RPMI7951 (cell line): ENCODE data around the gene AMIGO2. TPM values are rescaled to one million over a fixed set of nuclear protein-coding genes. Genes with fewer than 3 reads are reported as not detected.
"Not testable (repeated sequence)": the region's sequence is repeated elsewhere in the genome, so short reads cannot be mapped to it uniquely, and the experiment has no call there.

Experiments used
- DNase-seq: peaks from one replicate; pipeline ENCODE4 v3.0.0-alpha.2; 2012; ENCODE audit warnings: low read depth
- total RNA-seq: library from RNA; depleted of rRNA; stranded (reverse); fragments of >200 nt; shearing (Covaris generic); gene quantifications from 2 replicates; pipeline ENCODE4 v1.2.3, GENCODE V29; 2014; rRNA removed

AMIGO2 gene, protein sequence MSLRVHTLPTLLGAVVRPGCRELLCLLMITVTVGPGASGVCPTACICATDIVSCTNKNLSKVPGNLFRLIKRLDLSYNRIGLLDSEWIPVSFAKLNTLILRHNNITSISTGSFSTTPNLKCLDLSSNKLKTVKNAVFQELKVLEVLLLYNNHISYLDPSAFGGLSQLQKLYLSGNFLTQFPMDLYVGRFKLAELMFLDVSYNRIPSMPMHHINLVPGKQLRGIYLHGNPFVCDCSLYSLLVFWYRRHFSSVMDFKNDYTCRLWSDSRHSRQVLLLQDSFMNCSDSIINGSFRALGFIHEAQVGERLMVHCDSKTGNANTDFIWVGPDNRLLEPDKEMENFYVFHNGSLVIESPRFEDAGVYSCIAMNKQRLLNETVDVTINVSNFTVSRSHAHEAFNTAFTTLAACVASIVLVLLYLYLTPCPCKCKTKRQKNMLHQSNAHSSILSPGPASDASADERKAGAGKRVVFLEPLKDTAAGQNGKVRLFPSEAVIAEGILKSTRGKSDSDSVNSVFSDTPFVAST
- 15.7 and 22.9 TPM in 2 replicates for total RNA-seq

GRCh38 chr12:47079468-47079980 is at the start of gene AMIGO2, which contains the start of gene PCED1B:
Gene AMIGO2 (minus strand): TSS chr12:47079959. CDS start chr12:47079002, 957 bp downstream.
Gene PCED1B (plus strand): TSS chr12:47079621. CDS start chr12:47235064, 155,443 bp downstream.
- DNase-seq, result peak; percentile 77

- no peak for DNase-seq
Measured at GRCh38 chr12:47126246-47126645, 46.5 kb upstream of the AMIGO2 start.

DNA sequence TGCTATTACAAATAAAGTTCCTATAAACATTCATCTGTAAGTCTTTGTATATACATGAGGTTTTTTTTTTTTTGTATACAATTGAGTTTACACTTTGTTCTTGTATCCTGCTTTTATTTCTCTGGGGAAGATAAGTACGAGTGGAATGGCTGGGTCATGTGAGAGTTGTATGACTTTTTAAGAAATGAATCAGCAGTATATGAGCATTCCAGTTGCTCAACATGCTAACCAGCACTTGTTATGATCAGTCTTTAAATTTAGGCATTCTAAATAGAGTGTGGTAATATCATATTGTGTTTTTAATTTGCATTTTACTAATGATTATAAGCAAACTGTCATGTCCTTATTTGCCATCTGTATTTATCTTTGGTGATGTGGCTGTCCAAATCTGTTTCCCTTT is 44.7 kb upstream of the AMIGO2 start:
- DNase-seq, result peak; percentile 24

GRCh38 chr12:47123730-47124129 is 44.0 kb upstream of the AMIGO2 start:
- DNase-seq, result no peak

DNA sequence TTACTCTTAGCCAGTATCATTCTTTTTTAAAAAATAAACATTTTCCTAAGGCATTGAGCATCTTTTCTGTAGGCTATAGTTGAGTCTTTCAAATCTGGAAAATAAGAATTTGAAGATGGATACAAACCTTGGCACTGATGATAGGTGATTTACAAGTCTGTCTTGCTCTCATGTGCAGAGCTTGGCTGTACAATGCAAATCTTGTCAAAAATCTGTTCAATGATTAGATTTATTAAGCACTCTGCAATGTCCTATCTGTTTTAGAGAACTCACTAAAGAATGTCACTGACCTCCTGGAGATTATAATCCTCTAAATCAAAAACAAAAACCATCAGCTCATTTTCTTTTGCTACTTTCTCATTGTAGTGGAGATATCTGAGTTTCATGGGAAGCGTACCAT is 42.8 kb upstream of the AMIGO2 start:
- DNase-seq, result no peak

DNA sequence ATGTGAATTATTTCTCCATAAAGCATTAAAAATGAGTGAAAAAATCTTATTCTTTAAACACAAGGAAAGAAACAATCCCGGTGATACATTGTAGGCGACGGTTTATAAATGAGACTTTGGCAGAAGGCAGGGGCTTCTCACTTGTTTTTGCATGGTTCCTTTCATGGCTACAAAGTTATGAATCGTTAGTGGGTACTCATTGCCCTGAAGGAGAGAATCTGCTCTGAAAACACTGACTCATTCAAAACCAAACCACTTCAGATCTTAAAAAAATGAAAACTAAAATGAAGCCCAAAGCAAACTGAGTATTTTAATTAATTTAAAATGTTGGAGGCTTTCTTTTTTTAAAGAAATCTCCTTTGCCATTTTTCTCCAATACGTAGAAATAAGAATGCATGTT is 41.4 kb upstream of the AMIGO2 start:
- peak; percentile 82 for DNase-seq

DNA sequence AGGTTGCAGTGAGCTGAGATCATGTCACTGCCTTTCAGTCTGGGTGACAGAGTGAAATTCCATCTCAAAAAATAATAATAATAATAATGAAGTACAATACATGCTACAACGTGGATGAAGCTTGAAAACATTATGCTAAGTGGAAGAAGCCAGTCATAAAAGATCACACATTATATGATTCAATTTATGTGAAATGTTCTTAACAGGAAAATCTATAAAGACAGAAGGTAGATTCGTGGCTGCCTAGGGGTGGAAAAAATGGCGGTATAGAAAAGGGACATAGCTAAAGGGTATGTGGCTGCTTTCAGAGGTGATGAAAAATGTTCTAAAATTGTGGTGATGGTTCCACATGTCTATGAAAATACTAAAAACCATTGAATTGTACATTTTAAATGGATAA is 41.0 kb upstream of the AMIGO2 start:
- DNase-seq, result no peak

- not testable (repeated sequence) for DNase-seq
Measured at GRCh38 chr12:47117305-47117704, 37.5 kb upstream of the AMIGO2 start.

- DNase-seq, result peak; percentile 24
Measured at GRCh38 chr12:47114481-47114892, 34.7 kb upstream of the AMIGO2 start.

- no peak for DNase-seq
Measured at GRCh38 chr12:47112679-47113078, 32.9 kb upstream of the AMIGO2 start.

GRCh38 chr12:47111854-47112253 is 32.1 kb upstream of the AMIGO2 start:
- no peak for DNase-seq

DNA sequence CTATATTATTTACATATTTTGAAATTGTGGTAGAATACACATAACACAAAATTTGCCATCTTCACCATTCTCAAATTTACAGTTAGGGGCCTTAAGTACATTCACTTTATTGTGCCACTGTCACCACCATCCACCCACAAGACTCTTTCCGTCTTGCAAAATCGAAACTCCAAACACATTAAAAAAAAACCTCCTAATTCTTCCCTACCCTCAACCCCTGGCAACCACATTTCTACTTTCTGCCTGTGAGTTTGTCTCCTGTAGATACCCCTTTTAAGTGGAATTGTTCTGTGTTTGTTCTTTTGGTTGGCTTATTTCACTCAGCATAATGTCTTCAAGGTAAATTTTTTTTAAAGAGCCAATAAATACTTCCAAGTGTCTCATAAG is 31.6 kb upstream of the AMIGO2 start:
- no peak for DNase-seq

DNA sequence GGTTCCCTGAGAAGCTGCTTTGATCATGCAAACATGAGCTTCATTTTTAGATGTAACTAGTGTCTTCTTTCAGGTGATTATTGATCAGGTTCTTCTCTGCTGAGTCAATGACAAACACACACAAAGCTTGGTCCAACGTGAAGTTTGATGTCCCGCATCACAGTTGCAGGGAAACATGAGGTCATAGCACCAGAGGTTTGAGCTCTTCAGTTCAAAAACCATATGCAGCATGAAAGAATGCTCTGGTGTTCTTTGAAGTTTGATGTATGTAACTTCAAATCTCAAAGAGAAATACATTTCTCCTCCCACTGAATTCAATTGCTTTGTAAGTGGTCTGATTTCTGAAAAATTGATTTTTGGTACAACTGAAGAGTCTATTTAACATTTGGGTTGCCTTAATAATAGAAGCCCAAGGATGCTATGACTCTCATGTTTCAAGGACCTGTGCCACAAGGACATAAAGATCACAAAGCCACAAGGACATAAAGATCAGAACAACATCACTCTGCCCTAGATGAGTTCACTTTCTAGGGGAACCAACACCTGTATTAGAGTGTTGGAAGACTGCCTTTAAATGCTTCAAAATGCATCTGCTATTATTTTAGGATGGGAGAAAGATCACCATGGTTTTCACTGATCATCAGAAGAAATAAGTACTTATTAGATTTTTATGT is 31.1 kb upstream of the AMIGO2 start:
- no peak for DNase-seq

- no peak for DNase-seq
Measured at GRCh38 chr12:47110011-47110541, 30.3 kb upstream of the AMIGO2 start.

GRCh38 chr12:47107926-47108325 is 28.2 kb upstream of the AMIGO2 start:
- no peak for DNase-seq

DNA sequence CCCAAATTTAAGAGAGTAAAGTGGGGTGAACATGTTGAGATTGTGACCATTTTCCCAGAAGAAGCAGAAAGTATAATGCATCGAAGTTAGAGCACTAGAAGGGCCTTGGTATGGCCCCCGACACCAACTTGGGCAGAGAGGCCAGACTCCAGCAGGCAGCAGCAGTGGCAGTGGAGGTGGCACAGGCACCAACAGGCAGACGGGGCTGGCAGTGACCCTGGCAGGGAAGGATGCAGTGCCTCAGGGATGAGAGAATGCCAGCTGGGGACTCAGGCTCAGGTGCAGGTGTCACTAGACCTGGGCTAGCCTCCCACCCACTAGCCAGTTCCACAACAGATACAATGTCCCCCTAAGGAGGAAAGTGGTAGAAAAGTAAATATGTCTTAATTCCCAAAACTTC is 27.7 kb upstream of the AMIGO2 start:
- DNase-seq, result no peak

- DNase-seq, result no peak
Measured at GRCh38 chr12:47105914-47106674, 26.3 kb upstream of the AMIGO2 start.

- DNase-seq, result peak; percentile 68
Measured at GRCh38 chr12:47102845-47103651, 23.3 kb upstream of the AMIGO2 start.

DNA sequence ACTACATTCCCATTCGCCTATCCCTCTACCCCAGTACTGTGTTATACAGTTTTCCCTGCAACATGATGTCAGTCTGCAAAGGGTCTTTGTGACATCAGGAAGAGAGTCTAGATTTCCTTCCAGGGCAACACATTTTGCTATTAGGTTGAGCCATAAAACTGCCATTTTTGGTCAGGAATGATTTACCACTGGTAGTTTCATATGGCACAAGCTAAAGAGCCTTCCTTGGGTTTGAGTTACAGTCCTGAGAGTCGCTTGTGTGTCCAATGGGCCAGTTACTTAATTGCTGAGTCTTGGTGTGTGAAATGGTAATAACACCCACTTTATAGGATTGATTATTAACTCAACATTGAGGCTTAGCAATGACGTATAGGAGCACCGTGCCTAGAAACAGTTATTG is 22.6 kb upstream of the AMIGO2 start:
- DNase-seq, result no peak

GRCh38 chr12:47100160-47100559 is 20.4 kb upstream of the AMIGO2 start:
- DNase-seq, result no peak

- no peak for DNase-seq
Measured at GRCh38 chr12:47099610-47100009, 19.9 kb upstream of the AMIGO2 start.
